ENCODE data around the gene UNC80.

Gene UNC80

DNA sequence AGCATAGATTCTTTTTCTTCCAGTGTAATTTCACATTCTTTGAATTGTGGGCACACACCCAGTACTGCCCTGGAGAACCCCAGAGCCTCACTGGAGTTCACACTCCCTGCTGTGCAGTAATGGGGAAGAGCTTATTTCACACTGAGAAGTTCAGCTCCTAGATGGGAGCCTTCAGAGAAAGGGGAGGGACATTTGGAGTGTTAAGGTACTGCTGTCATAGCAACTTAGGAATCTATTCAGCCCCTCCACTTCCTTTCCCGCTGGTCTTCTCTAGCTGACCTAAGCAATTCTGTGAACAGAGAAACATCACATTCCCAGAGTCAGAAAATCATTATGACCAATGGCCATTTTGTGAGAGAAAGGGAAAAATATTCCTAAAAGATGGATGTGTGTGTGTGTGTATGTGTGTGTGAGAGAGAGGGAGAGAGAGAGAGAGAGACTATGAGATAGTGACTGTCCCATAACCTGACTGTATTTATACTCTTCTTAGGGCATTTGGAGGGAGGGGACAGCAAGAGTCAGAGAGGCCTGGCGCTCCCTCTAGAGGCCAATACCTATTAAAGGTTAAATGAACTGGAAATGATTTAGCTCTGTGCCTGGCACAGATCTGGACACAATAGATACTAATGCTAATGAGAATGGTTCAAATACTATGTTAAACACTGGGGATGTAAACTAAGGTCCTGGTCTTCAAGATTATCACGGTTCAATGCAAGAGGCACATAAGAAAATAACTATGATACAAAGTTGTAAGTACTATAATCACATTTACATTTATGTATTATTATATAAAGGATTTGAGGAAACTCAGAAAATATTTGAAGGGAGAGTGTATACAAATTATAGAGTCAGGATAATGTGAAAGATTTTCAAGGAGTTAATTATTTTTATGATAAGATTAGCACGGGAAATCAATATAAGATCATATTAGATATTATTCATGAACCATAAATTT lies 189.3 kb downstream of the UNC80 start:
- TF ChIP-seq, protein P1, sequence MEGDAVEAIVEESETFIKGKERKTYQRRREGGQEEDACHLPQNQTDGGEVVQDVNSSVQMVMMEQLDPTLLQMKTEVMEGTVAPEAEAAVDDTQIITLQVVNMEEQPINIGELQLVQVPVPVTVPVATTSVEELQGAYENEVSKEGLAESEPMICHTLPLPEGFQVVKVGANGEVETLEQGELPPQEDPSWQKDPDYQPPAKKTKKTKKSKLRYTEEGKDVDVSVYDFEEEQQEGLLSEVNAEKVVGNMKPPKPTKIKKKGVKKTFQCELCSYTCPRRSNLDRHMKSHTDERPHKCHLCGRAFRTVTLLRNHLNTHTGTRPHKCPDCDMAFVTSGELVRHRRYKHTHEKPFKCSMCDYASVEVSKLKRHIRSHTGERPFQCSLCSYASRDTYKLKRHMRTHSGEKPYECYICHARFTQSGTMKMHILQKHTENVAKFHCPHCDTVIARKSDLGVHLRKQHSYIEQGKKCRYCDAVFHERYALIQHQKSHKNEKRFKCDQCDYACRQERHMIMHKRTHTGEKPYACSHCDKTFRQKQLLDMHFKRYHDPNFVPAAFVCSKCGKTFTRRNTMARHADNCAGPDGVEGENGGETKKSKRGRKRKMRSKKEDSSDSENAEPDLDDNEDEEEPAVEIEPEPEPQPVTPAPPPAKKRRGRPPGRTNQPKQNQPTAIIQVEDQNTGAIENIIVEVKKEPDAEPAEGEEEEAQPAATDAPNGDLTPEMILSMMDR (IDR thresholded peaks at IDR 0.05; ENCODE audit: control extremely low read depth, extremely low read depth, low read depth, missing control alignments), result peak; percentile 63
- peak; percentile 40 for DNase-seq (ENCODE audit: extremely low spot score)
- POLR2A ChIA-PET, result no interaction called here
- CTCF ChIA-PET, result interaction anchor here (0.6 to 3.3 kb wide), 22 partner anchors 9 to 629 kb away, joined by 3 to 21 read pairs (median 4); no protein-coding TSS in a partner anchor

DNA sequence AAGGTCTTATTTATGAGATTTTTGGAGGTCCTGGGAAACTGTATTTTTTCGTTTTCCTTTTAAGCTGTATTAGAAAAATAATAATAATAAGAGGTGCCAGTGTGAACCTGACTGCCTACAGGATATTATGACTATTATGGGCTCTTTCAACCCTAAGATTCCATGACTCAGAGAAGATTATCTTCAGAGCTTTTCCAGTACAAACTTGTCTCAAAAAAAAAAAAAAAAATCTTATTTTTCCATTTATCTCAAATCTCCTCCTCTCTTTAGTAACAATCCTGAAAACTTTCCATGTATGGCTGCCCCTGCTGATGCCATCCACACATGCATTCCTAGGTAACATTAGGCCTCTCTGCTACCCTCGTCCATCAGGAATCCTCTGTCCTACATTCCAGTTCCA lies 194.1 kb downstream of the UNC80 start:
- DNase-seq (ENCODE audit: extremely low spot score), result no peak
- ChIA-PET CTCF (interaction anchor here (0.9 to 1.4 kb wide), 3 partner anchors 10 to 69 kb away, joined by 3 read pairs; no protein-coding TSS in a partner anchor), POLR2A (no interaction called here)
- TF ChIP-seq, protein P1 (IDR thresholded peaks at IDR 0.05; ENCODE audit: control extremely low read depth, extremely low read depth, low read depth, missing control alignments), result no peak

DNA sequence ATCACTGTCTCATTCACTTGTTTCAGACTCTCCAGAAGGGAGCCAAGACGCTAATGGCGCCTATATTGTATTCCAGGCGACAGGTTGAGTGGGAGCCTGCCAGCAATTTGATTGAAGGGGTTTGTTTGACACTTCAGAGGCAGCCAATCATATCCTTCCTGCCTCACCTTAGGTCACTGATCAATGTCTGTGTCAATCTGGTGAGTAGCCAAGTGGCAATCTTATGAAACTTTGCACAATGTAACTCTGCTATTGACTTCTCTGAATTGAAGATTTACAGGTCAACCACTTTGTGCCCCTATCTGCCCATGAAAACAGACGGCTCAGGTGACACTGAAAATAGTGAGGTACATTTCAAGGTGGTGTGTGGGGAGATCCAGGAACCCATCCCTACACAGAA lies 198.1 kb downstream of the UNC80 start:
- ChIA-PET POLR2A (no interaction called here), CTCF (interaction anchor here (1.1 to 4.0 kb wide), 2 partner anchors 8 to 12 kb away, joined by 3 to 19 read pairs; no protein-coding TSS in a partner anchor)
- no peak for DNase-seq (ENCODE audit: extremely low spot score)
- TF ChIP-seq, protein P1 (IDR thresholded peaks at IDR 0.05; ENCODE audit: control extremely low read depth, extremely low read depth, low read depth, missing control alignments), result no peak

DNA sequence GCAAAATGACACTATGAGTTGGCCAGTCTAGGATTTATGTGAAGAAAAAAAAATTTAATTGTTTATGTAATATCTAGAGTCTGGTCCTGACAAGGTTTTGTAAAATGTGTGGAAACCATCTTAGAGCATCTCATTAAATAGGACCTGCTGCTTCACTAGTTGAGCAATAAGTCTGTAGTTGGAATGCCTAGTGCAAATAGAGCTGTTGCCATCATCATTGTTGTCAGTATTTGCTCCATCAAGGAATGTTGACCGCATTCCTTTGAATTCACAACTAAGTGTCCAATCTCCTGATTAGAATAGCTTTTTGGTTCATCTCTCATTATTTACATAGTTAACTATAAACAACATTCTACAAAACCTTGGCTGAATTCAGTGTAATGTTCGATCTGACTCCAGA lies 198.6 kb downstream of the UNC80 start:
- DNase-seq (ENCODE audit: extremely low spot score), result no peak
- CTCF ChIA-PET, result interaction anchor here (1.1 to 4.0 kb wide), 2 partner anchors 9 to 22 kb away, joined by 3 to 19 read pairs; no protein-coding TSS in a partner anchor
- TF ChIP-seq, protein P1 (IDR thresholded peaks at IDR 0.05; ENCODE audit: control extremely low read depth, extremely low read depth, low read depth, missing control alignments), result no peak
- POLR2A ChIA-PET, result no interaction called here

DNA sequence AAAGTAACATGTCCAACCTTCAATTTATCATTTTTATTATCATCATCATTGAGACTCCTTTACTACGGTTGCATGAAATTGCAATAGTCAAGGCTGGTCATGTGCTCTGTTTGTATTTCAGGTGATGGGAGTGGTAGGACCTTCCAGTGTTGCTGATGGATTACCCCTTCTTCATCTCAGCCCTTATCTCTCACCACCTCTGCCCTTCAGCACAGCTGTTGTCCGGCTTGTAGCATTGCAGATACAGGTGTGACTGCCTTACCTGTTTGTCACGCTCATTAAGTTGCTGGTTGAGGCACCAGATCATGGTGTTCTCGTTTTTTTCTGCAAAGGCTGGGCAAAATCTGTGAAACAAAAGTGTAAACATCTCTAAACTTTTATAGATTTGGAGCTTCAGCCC lies 199.1 kb downstream of the UNC80 start:
- no peak for DNase-seq (ENCODE audit: extremely low spot score)
- ChIA-PET POLR2A (no interaction called here), CTCF (interaction anchor here (1.1 to 4.0 kb wide), 3 partner anchors 9 to 228 kb away, joined by 3 to 19 read pairs (median 3); no protein-coding TSS in a partner anchor)
- TF ChIP-seq, protein P1 (IDR thresholded peaks at IDR 0.05; ENCODE audit: control extremely low read depth, extremely low read depth, low read depth, missing control alignments), result no peak

DNA sequence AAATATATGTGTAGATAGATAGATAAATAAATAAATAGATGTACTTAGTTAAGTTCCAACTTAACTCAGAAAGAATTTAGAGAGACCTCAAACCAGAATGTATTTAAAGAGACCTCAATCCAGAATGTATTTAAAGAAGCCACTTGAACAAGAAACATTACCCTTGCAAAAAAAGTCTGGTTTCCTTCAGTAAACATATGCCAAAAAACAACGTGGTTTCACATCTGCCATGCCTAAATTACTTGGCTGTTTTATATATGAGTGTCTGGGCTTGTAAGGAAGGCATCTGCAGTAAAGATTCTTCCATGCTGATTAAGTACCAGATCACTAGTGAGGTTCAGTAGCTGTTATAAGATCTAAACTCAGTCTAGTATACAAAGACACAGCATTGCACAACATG lies 201.7 kb downstream of the UNC80 start:
- CTCF ChIA-PET, result interaction anchor here (2.5 to 5.9 kb wide), 2 partner anchors 12 to 224 kb away, joined by 10 to 95 read pairs; no protein-coding TSS in a partner anchor
- POLR2A ChIA-PET, result no interaction called here
- no peak for DNase-seq (ENCODE audit: extremely low spot score)
- TF ChIP-seq, protein P1 (IDR thresholded peaks at IDR 0.05; ENCODE audit: control extremely low read depth, extremely low read depth, low read depth, missing control alignments), result no peak
